BLaER1 (cell line): ENCODE measurements around the gene AKAP11.

Experiments used
- H3K27ac ChIP-seq: shearing (Covaris generic); formaldehyde crosslinking; 2 replicates; pipeline ENCODE4 v1.8.1; 2022
- H3K27me3 ChIP-seq: shearing (Covaris generic); formaldehyde crosslinking; 2 replicates; pipeline ENCODE4 v1.8.1; 2022
- H3K36me3 ChIP-seq: shearing (Covaris generic); formaldehyde crosslinking; 2 replicates; pipeline ENCODE4 v1.8.1; 2022
- H3K4me1 ChIP-seq: shearing (Covaris generic); formaldehyde crosslinking; 2 replicates; pipeline ENCODE4 v1.8.1; 2022
- H3K4me2 ChIP-seq: shearing (Covaris generic); formaldehyde crosslinking; 2 replicates; pipeline ENCODE4 v1.8.1; 2022
- H3K4me3 ChIP-seq: shearing (Covaris generic); formaldehyde crosslinking; 2 replicates; pipeline ENCODE4 v1.8.1; 2022
- H3K9ac ChIP-seq: shearing (Covaris generic); formaldehyde crosslinking; 2 replicates; pipeline ENCODE4 v1.8.1; 2022
- H3K9me3 ChIP-seq: shearing (Covaris generic); formaldehyde crosslinking; 2 replicates; pipeline ENCODE4 v1.8.1; 2022
- H4K20me1 ChIP-seq: shearing (Covaris generic); formaldehyde crosslinking; 2 replicates; pipeline ENCODE4 v1.8.1; 2022
- Cebpa-rat ChIP-seq: shearing (Covaris generic); IDR thresholded peaks from 2 replicates; pipeline ENCODE4 v1.8.1; 2022

AKAP11 gene

GRCh38 chr13:42350141-42350540 is 78.2 kb downstream of the AKAP11 start:
- Histone ChIP-seq H3K9ac (no peak overlapping the region), H3K36me3 (no peaks in the 10 kb centered on the region), H4K20me1 (no peaks in the 10 kb centered on the region), H3K9me3 (no peaks in the 10 kb centered on the region), H3K4me2 (no peak overlapping the region), H3K4me1 (peaks cover 14% of the 10 kb centered on the region), H3K27me3 (no peaks in the 10 kb centered on the region), H3K27ac (no peak overlapping the region), H3K4me3 (no peak overlapping the region)
- TF ChIP-seq Cebpa-rat = no peak

GRCh38 chr13:42354241-42355091 is 82.5 kb downstream of the AKAP11 start:
- H3K27ac ChIP-seq = peak overlapping the region; percentile 67
- peaks cover 23% of the 10 kb centered on the region for H3K4me1 ChIP-seq
- no peaks in the 10 kb centered on the region for H4K20me1 ChIP-seq
- no peak for TF ChIP-seq Cebpa-rat
- no peaks in the 10 kb centered on the region for H3K36me3 ChIP-seq
- H3K9me3 ChIP-seq = no peaks in the 10 kb centered on the region
- peak overlapping the region; percentile 25; the same call in 1 of the 2 replicates for H3K9ac ChIP-seq
- H3K4me2 ChIP-seq = peak overlapping the region; percentile 67
- H3K27me3 ChIP-seq = no peaks in the 10 kb centered on the region
- H3K4me3 ChIP-seq = no peak overlapping the region

GRCh38 chr13:42355092-42355485 is 83.1 kb downstream of the AKAP11 start:
- H3K4me2 ChIP-seq = peak overlapping the region; percentile 67
- H3K4me1 ChIP-seq = peaks cover 23% of the 10 kb centered on the region
- no peaks in the 10 kb centered on the region for H3K36me3 ChIP-seq
- H3K27ac ChIP-seq = peak overlapping the region; percentile 67
- no peak overlapping the region for H3K4me3 ChIP-seq
- H3K9ac ChIP-seq = peak overlapping the region; percentile 25; the same call in 1 of the 2 replicates
- H4K20me1 ChIP-seq = no peaks in the 10 kb centered on the region
- H3K9me3 ChIP-seq = no peaks in the 10 kb centered on the region
- H3K27me3 ChIP-seq = no peaks in the 10 kb centered on the region
- no peak for TF ChIP-seq Cebpa-rat

GRCh38 chr13:42355491-42356183 is 83.7 kb downstream of the AKAP11 start:
- no peaks in the 10 kb centered on the region for H3K9me3 ChIP-seq
- H3K4me1 ChIP-seq = peaks cover 23% of the 10 kb centered on the region
- no peaks in the 10 kb centered on the region for H3K27me3 ChIP-seq
- H3K27ac ChIP-seq = peak overlapping the region; percentile 67; the same call in 1 of the 2 replicates
- H3K4me3 ChIP-seq = no peak overlapping the region
- no peaks in the 10 kb centered on the region for H4K20me1 ChIP-seq
- H3K9ac ChIP-seq = peak overlapping the region; percentile 25; the same call in 1 of the 2 replicates
- H3K36me3 ChIP-seq = no peaks in the 10 kb centered on the region
- no peak for TF ChIP-seq Cebpa-rat
- peak overlapping the region; percentile 67 for H3K4me2 ChIP-seq

GRCh38 chr13:42356184-42356575 is 84.2 kb downstream of the AKAP11 start:
- Histone ChIP-seq H3K27me3 (no peaks in the 10 kb centered on the region), H3K27ac (no peak overlapping the region), H4K20me1 (no peaks in the 10 kb centered on the region), H3K4me3 (no peak overlapping the region), H3K9ac (no peak overlapping the region), H3K36me3 (no peaks in the 10 kb centered on the region), H3K9me3 (no peaks in the 10 kb centered on the region), H3K4me1 (peaks cover 23% of the 10 kb centered on the region), H3K4me2 (no peak overlapping the region)
- TF ChIP-seq Cebpa-rat = no peak

- Histone ChIP-seq H3K36me3 (no peaks in the 10 kb centered on the region), H3K4me2 (no peak overlapping the region), H3K27ac (no peak overlapping the region), H3K27me3 (no peaks in the 10 kb centered on the region), H3K9me3 (no peaks in the 10 kb centered on the region), H3K4me1 (peaks cover 22% of the 10 kb centered on the region), H3K4me3 (no peak overlapping the region), H4K20me1 (no peaks in the 10 kb centered on the region), H3K9ac (no peak overlapping the region)
- TF ChIP-seq Cebpa-rat = no peak
Measured at GRCh38 chr13:42360046-42360574, 88.2 kb downstream of the AKAP11 start.

- H4K20me1 ChIP-seq = no peaks in the 10 kb centered on the region
- H3K36me3 ChIP-seq = no peaks in the 10 kb centered on the region
- H3K27ac ChIP-seq = no peak overlapping the region
- H3K9me3 ChIP-seq = no peaks in the 10 kb centered on the region
- H3K4me3 ChIP-seq = no peak overlapping the region
- H3K27me3 ChIP-seq = no peaks in the 10 kb centered on the region
- no peak overlapping the region for H3K4me2 ChIP-seq
- peaks cover 12% of the 10 kb centered on the region for H3K4me1 ChIP-seq
- no peak for TF ChIP-seq Cebpa-rat
- H3K9ac ChIP-seq = no peak overlapping the region
Measured at GRCh38 chr13:42361701-42362100, 89.7 kb downstream of the AKAP11 start.

- no peak overlapping the region for H3K4me3 ChIP-seq
- H4K20me1 ChIP-seq = no peaks in the 10 kb centered on the region
- no peak overlapping the region for H3K9ac ChIP-seq
- no peaks in the 10 kb centered on the region for H3K27me3 ChIP-seq
- H3K4me1 ChIP-seq = peaks cover 21% of the 10 kb centered on the region
- TF ChIP-seq Cebpa-rat = no peak
- H3K27ac ChIP-seq = 0 out of 2 replicates have a peak overlapping the region, but pooled peaks have one; percentile 5
- peak overlapping the region; percentile 42 for H3K4me2 ChIP-seq
- no peaks in the 10 kb centered on the region for H3K9me3 ChIP-seq
- H3K36me3 ChIP-seq = no peaks in the 10 kb centered on the region
Measured at GRCh38 chr13:42363941-42364612, 92.1 kb downstream of the AKAP11 start.

GRCh38 chr13:42364613-42365000 is 92.7 kb downstream of the AKAP11 start:
- Histone ChIP-seq H3K36me3 (no peaks in the 10 kb centered on the region), H3K27me3 (no peaks in the 10 kb centered on the region), H3K4me3 (no peak overlapping the region), H3K4me2 (peak overlapping the region; percentile 42), H3K27ac (0 out of 2 replicates have a peak overlapping the region, but pooled peaks have one; percentile 5), H3K9ac (no peak overlapping the region), H3K9me3 (no peaks in the 10 kb centered on the region), H4K20me1 (no peaks in the 10 kb centered on the region), H3K4me1 (peaks cover 21% of the 10 kb centered on the region)
- TF ChIP-seq Cebpa-rat = no peak
